SK-N-SH (cell line): ENCODE data around the gene DIS3L2.

ENCODE experiments used
- IRF3 ChIP-seq: fragments of 150-350 bp; IDR thresholded peaks from 2 replicates; pipeline ENCODE4 v1.6.1; 2016; ENCODE audit warnings: mild to moderate bottlenecking, low read depth, low read length
- RFX5 ChIP-seq: IDR thresholded peaks from 2 replicates; pipeline ENCODE4 v1.6.1; 2012; ENCODE audit warnings: mild to moderate bottlenecking, improper control_type of control experiment, low read length
- YY1 ChIP-seq: IDR thresholded peaks from 2 replicates; pipeline ENCODE4 v1.4.0; 2012; ENCODE audit warnings: low read depth, mild to moderate bottlenecking
- TF ChIP-seq, protein P1 (sequence below): fragments of 200-600 bp; sonication (generic); IDR thresholded peaks from 2 replicates; pipeline ENCODE4 v1.6.1; 2017; ENCODE audit warnings: antibody characterized with exemption, mild to moderate bottlenecking, moderate library complexity
- TF ChIP-seq, protein P2 (sequence below): IDR thresholded peaks from 2 replicates; pipeline ENCODE4 v1.4.0; 2012; ENCODE audit warnings: low read depth, borderline replicate concordance
- TF ChIP-seq, protein P3 (sequence below): IDR thresholded peaks from 2 replicates; pipeline ENCODE4; 2012

DNA sequence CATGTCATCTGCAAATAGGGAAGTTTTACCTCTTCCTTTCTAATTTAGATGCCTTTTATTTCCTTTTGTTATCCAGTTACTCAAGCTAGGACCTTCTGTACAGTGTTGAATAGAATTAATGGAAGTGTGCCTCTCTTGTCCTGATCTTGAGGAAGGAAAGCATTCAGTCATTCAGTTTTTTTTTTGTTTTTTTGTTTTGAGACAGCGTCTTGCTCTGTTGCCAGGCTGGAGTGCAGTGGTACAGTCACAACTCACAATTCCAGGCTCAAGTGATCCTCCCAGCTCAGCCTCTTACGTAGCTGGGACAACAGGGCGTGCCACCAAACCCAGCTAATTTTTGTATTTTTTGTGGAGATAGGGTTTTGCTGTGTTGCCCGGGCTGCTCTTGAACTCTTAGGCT, 213.1 kb downstream of the DIS3L2 start:
- TF ChIP-seq, protein P1, sequence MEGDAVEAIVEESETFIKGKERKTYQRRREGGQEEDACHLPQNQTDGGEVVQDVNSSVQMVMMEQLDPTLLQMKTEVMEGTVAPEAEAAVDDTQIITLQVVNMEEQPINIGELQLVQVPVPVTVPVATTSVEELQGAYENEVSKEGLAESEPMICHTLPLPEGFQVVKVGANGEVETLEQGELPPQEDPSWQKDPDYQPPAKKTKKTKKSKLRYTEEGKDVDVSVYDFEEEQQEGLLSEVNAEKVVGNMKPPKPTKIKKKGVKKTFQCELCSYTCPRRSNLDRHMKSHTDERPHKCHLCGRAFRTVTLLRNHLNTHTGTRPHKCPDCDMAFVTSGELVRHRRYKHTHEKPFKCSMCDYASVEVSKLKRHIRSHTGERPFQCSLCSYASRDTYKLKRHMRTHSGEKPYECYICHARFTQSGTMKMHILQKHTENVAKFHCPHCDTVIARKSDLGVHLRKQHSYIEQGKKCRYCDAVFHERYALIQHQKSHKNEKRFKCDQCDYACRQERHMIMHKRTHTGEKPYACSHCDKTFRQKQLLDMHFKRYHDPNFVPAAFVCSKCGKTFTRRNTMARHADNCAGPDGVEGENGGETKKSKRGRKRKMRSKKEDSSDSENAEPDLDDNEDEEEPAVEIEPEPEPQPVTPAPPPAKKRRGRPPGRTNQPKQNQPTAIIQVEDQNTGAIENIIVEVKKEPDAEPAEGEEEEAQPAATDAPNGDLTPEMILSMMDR = no peak
- TF ChIP-seq YY1 (no peak), IRF3 (no peak), RFX5 (no peak)
- TF ChIP-seq, protein P2, sequence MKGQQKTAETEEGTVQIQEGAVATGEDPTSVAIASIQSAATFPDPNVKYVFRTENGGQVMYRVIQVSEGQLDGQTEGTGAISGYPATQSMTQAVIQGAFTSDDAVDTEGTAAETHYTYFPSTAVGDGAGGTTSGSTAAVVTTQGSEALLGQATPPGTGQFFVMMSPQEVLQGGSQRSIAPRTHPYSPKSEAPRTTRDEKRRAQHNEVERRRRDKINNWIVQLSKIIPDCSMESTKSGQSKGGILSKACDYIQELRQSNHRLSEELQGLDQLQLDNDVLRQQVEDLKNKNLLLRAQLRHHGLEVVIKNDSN = no peak
- TF ChIP-seq, protein P3, sequence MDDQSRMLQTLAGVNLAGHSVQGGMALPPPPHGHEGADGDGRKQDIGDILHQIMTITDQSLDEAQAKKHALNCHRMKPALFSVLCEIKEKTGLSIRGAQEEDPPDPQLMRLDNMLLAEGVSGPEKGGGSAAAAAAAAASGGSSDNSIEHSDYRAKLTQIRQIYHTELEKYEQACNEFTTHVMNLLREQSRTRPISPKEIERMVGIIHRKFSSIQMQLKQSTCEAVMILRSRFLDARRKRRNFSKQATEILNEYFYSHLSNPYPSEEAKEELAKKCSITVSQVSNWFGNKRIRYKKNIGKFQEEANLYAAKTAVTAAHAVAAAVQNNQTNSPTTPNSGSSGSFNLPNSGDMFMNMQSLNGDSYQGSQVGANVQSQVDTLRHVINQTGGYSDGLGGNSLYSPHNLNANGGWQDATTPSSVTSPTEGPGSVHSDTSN = no peak
